AML-193 (cell line): ENCODE data around the gene UACA.
"Not testable (repeated sequence)": the region's sequence is repeated elsewhere in the genome, so short reads cannot be mapped to it uniquely, and the experiment has no call there.

ENCODE experiments used
- DNase-seq, 2 experiments: peaks; one replicate each; lab custom pipeline; 2025; lab: John Stamatoyannopoulos, UW

UACA gene

GRCh38 chr15:70625011-70625410, 138.3 kb downstream of the UACA start:
- no peak for DNase-seq

- no peak for DNase-seq
These were observed 144.4 kb downstream of the UACA start for GRCh38 chr15:70618929-70619328.

- DNase-seq: no peak
These were observed 145.5 kb downstream of the UACA start for GRCh38 chr15:70617911-70618287.

GRCh38 chr15:70617076-70617910, 146.1 kb downstream of the UACA start:
- DNase-seq: no peak

GRCh38 chr15:70616311-70616756, 147.0 kb downstream of the UACA start:
- not testable (repeated sequence) for DNase-seq

- DNase-seq: no peak
These were observed 147.7 kb downstream of the UACA start for GRCh38 chr15:70615435-70616310.

- DNase-seq: no peak
These were observed 149.1 kb downstream of the UACA start for GRCh38 chr15:70614221-70614620.

- DNase-seq: no peak
These were observed 150.1 kb downstream of the UACA start for GRCh38 chr15:70613271-70613670.

- no peak for DNase-seq
These were observed 152.1 kb downstream of the UACA start for GRCh38 chr15:70611286-70611685.

GRCh38 chr15:70610541-70610940, 152.8 kb downstream of the UACA start:
- no peak for DNase-seq

GRCh38 chr15:70609889-70610288, 153.5 kb downstream of the UACA start:
- DNase-seq: no peak

GRCh38 chr15:70608144-70608543, 155.2 kb downstream of the UACA start:
- no peak for DNase-seq

GRCh38 chr15:70605606-70606410, 157.6 kb downstream of the UACA start:
- DNase-seq: no peak

- DNase-seq: no peak
These were observed 158.6 kb downstream of the UACA start for GRCh38 chr15:70604666-70605315.
